Activated CD8-positive, alpha-beta memory T cell treated with anti-CD3 and anti-CD28 coated beads, Interleukin-2, amount 50 U/mL, for 48 hours (primary cell): ENCODE data around the gene ZNF836.
"Not testable (repeated sequence)": the region's sequence is repeated elsewhere in the genome, so short reads cannot be mapped to it uniquely, and the experiment has no call there.

ENCODE experiments used
- DNase-seq: peaks from one replicate; pipeline ENCODE4 v3.0.0-alpha.2; 2020

ZNF836 gene

GRCh38 chr19:52171321-52172169, at the start of gene ZNF836:
ZNF836 (minus strand) TSS chr19:52171621; CDS start chr19:52168072, 3,549 bp downstream.
- DNase-seq = peak; percentile 92

DNA sequence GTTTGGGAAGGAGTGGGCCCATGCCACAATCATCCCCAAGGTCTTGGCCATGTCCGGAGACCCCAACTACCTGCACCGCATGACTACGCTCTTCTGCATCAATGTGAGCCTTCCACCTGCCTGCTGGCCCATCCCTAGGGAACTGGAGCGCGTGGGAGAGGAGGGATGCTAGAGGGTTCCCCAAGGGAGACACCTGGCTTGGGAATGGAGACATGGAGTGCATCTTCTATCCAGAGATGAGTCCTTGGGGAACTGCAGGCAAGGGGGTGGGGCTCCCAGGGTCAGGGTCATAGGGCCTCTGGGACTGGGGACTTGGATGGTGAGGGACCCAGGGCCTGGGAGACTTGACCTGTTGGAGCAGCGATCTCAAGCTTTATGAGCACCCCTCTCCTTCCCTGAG, 49.6 kb upstream of the ZNF836 start:
- DNase-seq = no peak

GRCh38 chr19:52219611-52220010, 48.2 kb upstream of the ZNF836 start:
- DNase-seq = no peak

DNA sequence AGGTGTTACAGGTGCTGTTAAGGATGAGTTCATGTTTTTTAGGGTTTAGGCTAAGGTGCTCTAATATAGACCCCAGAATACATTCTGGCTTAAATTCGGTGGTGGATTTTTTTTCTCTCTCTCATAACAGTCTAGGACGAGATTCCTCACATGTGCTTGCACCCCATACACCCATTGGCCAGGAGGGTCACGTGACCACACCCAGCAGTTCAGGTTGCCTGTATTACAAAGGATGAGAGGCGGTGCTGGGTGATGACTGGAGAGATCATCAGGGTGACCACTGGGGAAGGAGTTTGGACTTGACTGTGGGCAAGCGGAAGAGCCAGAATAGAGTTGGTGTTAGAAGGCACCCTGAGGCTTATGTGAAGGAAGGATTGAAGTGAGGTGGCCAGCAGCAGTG, 46.2 kb upstream of the ZNF836 start:
- DNase-seq = no peak

GRCh38 chr19:52216401-52216800, 45.0 kb upstream of the ZNF836 start:
- DNase-seq = no peak

DNA sequence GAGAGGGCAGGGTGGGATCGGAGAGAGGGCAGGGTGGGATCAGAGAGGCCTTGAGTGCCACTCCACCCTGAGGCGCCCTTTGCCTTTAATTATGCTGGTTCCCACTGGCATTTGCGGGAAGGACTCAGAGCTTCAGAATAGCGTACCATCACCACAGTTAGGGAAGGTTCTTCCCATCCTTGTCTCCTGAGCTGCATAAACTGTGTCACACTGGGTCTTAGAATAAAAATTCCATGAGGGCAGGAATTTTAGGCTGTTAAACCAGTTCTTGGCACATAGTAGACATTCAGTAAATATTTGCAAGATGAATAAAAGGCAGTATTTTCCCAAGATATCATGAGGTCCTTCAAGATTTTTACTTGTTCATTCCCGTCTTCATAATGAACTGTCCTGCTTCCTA, 42.8 kb upstream of the ZNF836 start:
- DNase-seq = no peak

DNA sequence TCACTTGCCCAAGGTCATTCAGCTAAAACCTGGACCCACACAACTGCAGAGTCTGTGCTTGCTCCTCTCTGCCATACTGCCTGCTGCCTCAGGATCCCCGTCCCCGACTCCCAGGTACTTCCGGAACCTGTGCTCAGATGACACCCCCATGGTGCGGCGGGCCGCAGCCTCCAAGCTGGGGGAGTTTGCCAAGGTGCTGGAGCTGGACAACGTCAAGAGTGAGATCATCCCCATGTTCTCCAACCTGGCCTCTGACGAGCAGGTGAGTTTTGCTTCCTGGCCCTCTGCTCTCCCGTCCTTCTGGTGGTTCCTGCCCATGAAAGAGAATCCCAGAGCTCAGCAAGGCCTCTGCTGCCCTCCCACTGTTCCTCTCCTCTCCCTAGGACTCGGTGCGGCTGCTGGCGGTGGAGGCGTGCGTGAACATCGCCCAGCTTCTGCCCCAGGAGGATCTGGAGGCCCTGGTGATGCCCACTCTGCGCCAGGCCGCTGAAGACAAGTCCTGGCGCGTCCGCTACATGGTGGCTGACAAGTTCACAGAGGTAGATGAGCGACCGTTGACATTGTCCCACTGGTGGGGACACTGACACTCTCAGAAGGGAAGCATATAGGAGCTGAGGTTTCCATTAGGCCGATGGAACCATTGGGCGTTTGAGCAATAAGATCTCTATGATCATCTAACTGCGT, 41.3 kb upstream of the ZNF836 start:
- DNase-seq = no peak

GRCh38 chr19:52211926-52212571, 40.6 kb upstream of the ZNF836 start:
- no peak for DNase-seq

GRCh38 chr19:52211203-52211602, 39.8 kb upstream of the ZNF836 start:
- no peak for DNase-seq

- no peak for DNase-seq
Observed at GRCh38 chr19:52206481-52206880, 35.1 kb upstream of the ZNF836 start.

DNA sequence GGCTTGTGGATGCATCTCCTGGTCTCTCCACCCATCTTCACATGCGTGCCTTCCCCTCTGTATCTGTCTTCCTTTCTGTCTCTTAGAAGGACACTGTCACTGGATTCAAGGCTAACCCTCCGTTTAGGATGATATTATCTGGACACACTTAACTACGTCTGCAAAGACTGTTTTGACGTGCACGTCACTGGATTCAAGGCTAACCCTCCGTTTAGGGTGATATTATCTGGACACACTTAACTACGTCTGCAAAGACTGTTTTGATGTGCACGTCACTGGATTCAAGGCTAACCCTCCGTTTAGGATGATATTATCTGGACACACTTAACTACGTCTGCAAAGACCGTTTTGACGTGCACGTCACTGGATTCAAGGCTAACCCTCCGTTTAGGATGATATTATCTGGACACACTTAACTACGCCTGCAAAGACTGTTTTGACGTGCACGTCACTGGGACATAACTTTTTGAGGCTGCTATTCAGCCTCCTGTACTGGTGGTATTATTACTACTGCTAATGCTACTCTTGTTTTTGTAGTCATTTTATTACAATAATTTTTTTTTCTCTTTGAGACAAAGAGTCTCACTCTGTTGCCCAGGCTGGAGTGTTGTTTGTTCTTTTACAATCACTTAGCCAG, 29.5 kb upstream of the ZNF836 start:
- not testable (repeated sequence) for DNase-seq

- DNase-seq = no peak
Observed at GRCh38 chr19:52200044-52200443, 28.6 kb upstream of the ZNF836 start.

DNA sequence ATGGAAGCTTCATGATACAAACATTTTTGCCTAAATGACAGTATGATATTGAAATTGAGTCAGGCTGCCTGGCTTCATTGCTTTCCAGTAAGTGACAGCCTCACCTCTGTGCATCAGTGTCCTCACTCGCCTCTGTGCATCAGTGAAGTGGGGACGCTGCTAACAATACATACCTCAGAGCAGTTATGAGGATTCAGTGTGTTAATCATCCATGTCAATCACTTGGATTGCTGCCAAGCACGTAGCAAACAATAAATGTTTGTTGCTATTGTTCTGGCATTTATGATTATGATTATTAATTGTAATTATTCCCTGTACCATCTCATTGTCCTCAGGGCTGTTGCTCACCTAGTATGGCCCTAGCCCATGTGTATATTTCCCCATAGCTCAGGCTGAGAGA, 27.3 kb upstream of the ZNF836 start:
- DNase-seq = no peak

DNA sequence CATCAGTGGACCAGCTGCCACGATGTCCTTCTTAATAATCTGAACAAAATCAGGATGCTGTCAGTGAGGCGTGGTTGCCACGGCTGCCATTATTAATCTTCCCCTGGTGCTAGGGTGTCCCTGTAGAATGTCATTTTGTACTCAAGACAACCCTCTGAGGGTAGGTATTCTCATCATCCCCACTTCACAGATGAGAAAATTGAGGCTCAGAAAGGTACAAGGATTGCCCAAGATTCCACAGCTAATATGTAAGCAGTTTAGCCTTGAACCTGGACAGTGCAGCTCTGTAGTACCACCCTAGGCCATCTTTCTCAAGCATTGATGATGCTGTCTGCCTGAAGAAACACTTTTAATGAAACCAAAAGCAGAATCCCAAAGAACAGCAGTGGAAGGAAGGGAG, 26.5 kb upstream of the ZNF836 start:
- DNase-seq = no peak

DNA sequence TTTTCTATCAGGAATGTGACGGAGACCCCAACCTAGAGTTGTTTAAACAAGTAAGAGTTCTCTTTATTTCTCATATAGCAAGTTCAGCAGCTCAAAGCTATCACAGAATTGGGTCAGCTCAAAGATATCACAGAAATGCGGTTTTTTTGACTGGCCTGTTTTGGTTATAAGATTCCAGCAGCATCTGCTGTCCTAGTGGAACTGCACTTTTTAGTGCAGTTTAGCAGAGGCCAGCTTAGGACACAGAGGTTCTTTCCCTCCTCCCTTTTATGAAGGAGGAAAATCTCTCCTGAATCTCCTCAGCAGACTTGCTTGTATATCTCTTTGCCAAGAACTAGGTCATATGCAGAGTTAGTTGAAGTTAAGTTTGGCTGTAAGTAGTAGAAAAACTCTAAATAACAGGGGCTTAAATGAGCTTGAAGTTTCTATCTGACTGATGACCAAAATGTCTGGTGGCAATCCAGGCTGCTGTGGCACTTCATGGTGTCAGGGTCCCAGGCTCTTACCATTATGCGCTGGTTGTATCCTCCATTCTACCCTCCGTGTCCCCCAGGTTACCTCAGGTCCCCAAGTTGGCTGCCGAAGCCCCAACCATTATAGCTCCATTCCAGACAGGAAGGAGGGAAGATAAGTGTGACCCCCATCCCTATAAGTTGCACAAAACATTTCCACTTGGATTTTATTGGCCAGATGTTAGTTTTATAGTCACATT, 25.0 kb upstream of the ZNF836 start:
- no peak for DNase-seq

- no peak for DNase-seq
Observed at GRCh38 chr19:52191951-52192350, 20.5 kb upstream of the ZNF836 start.

DNA sequence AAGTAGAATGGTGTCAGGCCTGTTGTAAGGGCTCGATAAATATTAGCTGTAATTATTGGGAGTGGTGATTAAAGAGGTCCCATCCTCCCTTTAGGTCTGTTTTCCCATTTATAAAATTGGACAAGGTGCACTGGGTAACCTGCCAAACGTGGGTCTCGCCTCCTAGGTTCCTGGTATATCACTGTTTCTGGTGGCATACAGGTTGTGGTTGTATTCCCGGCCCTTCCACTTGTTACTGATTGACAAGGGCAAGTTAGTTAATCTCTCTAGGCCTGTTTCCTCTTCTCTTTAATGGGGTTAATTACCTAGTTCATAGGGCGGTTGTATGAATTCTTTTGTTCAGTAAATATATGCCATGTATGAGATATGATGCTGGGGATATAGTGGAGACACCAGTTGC, 20.0 kb upstream of the ZNF836 start:
- DNase-seq = no peak

DNA sequence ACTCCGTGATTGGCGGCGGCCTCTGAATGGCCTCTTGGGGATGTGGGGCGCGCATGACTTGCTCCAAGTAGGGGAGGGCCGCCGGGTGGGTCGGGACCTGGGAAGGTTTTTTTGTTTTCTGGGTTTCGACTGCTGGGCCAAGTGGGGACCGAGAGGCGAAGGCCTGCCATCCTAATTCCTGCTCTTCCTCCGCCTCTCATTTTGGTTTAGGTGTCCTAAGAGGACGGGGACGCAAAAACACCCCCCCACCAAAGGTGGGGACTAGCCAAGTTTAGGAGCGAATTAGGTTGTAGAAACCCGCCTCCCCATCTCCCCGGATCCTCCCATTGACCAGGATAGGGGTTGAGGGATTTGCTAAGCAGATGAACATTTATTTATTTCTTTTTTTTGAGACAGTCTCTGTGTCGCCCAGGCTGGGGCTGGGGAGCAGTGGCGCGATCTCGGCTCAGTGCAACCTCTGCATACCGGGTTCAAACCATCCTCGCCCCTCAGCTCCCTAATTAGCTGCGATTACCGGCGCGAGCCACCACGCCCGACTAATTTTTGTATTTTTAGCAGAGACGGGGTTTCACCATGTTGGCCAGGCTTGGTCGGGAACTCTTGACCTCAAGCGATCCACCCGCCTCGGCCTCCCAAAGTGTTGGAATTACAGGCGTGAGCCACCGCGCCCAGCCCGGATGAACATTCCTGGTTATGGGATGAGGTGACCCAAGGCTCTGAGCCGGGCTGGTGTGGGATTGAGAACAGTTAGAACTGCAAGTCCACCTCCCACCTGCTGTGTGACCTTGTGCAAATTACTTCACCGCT, 19.3 kb upstream of the ZNF836 start:
- DNase-seq = no peak

DNA sequence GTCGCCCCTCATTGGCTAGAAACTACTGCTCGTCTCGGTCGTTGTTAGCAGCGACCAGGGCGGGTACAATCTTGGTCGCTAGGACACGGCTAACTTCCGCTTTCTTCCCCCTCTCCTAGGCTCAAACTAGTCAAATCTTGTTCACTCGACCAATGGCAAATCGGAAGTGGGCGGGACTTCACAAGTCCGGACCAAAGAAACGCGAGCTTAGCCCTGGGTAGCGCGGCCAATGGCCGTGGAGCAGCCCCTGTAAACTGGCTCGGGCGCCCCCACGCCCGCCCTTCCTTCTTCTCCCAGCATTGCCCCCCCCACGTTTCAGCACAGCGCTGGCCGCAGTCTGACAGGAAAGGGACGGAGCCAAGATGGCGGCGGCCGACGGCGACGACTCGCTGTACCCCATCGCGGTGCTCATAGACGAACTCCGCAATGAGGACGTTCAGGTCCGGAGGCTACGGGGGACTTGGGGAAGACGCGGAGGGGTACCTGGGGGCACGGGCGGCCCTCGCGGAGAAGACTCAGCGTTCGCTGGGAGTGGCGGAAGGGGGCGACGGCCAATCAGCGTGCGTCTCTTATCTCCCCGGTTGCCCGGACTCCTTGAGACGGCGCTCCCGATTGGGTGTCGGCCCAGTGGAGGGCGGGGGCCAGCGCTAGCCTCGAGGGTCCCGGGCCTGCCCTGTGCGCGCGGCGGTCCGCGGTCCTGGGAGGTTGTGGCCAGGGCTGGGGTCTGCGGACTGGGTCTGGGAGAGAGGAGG, 18.5 kb upstream of the ZNF836 start, which contains the start of gene PPP2R1A:
TSS of gene PPP2R1A (plus strand) at position 318 of the 752 bp plus-strand sequence. CDS start at position 363, 45 bp downstream.
- DNase-seq = peak; percentile 99

DNA sequence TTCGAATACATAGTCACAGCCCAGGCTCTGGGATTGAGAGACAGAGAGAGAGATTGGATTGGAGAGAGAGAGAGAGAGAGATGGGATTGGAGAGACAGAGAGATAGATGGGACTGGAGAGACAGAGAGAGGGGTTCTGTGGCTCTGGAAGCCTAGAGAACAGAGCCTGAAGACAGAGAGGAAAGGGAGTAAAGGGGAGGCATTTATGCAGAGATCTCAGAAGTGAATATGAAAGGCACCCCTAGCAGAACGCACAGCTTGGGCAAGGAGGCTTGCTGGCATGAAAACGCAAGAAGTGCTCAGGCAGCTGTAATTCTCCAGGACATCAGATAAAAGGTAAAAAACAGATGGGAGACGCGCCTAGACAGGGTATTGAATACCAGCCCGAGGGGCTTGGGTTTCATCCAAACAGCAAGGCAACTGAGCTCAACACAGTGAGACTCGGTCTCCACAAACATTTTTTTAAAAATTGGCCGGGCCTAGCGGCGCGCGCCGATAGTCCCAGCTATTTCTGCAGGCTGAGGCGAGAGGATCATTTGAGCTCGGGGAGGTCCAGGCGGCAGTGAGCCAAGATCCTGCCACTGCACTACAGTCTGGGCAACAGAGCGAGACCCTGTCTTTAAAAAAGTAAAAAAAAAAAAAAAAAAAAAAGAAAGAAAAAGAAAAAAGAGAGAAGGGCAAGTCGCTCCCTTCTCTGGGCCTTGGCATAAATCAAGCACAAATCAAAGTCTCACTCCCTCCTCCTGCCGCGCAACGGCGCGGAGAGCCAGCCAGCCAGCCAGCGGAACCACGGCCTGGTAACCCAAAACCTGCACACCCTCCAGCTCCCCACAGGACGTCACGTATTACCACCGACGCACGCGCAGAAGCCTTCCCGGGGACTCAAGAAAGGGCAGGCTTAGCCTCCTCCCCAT, 17.7 kb upstream of the ZNF836 start:
- DNase-seq = peak; percentile 95
